DMS 273 (cell line): Measurements from ENCODE around the gene IL23R.
"Not testable (repeated sequence)": the region's sequence is repeated elsewhere in the genome, so short reads cannot be mapped to it uniquely, and the experiment has no call there.

ENCODE experiments used
- DNase-seq: peaks from one replicate; lab custom pipeline; 2025; ENCODE audit not compliant: unreplicated experiment; lab: John Stamatoyannopoulos, UW

Gene IL23R

GRCh38 chr1:67166196-67166595 lies at the start of gene IL23R:
Gene IL23R (plus strand): TSS chr1:67166454. CDS start chr1:67168121, 1,667 bp downstream.
- DNase-seq = no peak

- no peak for DNase-seq
Observed at GRCh38 chr1:67118191-67118590, 48.1 kb upstream of the IL23R start.

GRCh38 chr1:67118646-67119045 lies 47.6 kb upstream of the IL23R start:
- DNase-seq = no peak

DNA sequence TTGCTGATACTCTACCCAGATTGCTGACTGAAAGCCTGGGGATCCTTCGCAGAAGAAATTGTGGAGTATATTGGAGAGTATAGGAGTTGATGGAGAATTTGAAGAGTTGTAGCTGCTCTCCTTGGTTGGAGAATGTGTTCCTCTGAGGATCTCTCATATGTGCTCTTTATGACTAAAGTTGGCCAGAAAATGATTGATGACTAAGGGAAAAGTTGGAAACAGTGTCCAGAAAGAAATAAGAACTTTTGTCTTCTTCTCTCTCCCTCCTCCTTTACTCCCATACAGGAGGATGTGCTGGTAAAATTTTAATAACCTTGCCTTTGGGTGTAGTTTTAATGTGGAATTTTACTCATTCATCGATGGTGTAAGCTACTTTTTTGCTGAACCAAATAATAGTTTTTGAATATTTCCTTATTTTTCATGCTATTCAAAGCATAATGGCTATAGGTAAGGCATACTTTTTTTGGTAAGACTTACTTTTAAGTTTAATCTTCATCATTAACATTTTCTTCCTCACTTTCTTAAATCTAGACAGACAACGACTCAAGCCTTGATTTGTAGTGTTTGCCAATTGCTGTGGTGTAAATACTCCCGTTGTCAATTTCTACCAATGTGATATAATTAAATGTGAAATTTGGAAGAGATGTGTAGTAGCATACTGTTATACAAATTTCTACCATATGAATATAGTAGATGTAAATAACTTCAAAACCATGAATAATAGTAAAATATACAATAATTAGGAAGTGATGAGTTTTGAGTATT lies 45.2 kb upstream of the IL23R start:
- DNase-seq = no peak

GRCh38 chr1:67124455-67124854 lies 41.8 kb upstream of the IL23R start:
- no peak for DNase-seq

- no peak for DNase-seq
Observed at GRCh38 chr1:67126111-67126746, 40.0 kb upstream of the IL23R start.

GRCh38 chr1:67126974-67127373 lies 39.3 kb upstream of the IL23R start:
- DNase-seq = no peak

- DNase-seq = peak; percentile 6
Observed at GRCh38 chr1:67130673-67131072, 35.6 kb upstream of the IL23R start.

GRCh38 chr1:67133177-67133576 lies 33.1 kb upstream of the IL23R start:
- no peak for DNase-seq

DNA sequence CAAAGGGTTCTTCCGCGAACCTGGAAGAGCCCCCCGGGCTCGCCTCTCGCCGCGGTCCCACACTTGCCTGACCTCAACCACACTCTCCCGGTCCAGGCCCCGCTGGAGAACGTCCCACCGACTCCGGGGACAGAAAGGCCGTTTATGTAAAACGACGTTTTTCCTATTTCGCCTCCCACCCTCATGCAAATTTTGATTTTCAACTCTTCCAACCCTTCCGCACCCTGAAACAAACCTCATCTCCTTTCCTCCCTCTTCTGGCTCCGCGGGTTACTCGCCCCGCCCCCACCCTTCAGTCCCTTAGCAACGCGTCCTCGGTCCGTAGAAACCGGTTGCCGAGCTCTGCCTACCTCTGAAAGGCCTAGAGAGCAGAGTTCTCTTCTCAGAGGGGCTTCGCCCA lies 31.6 kb upstream of the IL23R start, which contains the start of gene C1orf141:
C1orf141 (minus strand) TSS at position 276 of the 400 bp plus-strand sequence. CDS start 7,730 bp downstream, outside the sequence.
- DNase-seq = no peak

GRCh38 chr1:67135354-67135753 lies 30.9 kb upstream of the IL23R start:
- DNase-seq = no peak

DNA sequence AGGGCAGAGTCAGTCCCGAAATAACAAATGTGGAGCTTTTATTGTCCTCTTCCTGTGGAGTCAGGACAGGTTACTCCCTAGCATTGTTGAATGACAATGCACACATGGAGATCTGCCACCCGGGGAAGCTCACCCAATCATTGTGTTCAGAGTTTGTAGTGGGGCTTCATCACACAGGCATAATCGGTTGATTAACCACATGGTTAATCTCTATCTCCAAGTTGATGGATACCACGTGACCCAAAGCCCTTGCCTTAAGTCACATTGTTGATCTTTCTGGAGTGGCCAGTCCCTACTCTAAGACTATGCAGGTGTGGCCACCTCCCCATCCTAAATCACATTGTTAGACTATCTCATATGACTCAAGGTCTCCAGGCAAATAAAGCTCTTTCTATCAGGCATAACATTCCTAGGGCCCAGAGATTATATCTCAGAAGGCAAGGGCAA lies 28.9 kb upstream of the IL23R start:
- no peak for DNase-seq

DNA sequence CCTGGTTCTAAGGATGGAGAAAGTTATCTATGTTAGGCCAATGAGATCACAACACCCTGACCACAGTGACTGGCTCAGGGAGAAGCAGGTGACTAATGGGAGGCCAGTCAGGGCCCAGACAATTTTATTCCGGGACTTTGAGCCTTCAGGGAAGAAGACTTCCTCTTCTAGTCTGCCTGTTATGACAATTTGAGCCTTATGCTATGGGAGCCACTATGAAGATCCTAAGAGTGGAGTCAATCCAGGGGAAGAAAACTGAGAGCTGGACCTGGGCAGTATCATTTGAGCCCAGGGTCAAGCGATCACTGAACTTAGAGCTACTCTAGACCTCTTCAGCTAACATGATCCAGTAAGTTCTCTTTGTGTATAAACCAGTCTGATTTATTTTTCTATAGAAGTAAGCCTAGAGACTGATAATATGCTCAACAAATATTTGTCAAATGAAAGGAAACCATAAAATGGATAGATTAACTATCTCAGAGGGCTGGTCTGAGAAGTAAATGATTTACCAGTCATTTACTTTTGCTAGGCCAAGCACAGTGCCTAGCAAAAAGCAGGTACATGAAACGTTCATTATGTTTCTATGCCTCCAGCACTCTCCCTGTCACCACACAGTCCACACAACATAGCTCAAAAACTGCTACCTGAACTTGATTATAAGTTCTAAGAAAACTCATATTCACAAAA lies 27.3 kb upstream of the IL23R start:
- no peak for DNase-seq

DNA sequence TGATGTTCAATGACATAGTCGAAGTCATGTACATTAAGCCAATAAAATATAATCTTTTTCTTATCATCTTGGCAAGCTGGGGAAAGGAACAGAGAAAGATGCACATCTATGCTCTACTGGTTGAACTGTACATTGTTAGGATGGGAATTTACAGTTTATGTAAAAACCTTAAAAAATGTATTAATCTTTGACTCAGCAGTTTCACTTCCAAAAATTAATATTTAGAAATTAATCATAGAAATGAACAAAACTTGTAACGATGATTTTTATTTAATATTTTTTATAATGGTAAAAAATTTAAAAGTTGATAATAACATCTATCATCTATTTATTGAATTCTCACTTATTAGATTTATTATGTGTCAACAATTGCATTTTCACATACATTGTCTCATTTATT lies 25.8 kb upstream of the IL23R start:
- no peak for DNase-seq

DNA sequence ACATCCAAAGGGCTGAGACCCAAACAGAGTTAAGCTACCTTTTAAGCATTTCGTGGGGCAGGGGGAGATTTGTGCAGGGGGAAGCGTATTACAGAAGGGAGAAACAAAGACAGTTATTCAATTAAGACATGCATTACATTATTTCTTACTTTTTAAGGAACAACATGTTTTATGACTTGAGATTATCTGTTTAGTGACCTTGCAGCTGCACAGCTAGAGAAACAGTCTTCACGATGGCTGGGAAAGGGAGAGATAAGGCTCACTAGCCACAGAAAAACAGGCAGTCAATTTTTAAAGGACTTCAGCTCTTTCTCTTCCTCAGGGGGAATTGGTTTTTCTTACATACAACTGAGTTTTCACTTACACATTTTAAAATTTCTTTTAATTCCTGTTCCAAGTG lies 24.4 kb upstream of the IL23R start:
- not testable (repeated sequence) for DNase-seq

DNA sequence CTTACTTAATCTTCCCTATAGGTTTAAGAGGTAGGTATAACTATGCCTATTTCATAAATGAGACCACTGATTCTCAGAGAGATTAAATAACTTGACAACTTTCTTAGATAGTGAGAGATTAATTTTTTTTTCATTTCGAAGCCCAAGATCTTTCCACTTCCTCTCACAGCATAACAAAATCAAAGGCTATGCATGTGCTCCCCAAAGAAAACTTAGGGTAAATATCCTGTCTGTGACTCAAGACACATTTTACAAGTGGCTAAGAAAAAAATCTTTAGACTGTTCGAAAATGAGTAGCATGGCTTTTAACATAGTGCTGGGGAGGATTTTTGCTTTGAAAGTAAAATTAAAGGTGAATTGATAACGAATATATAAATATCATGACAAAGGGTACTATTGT lies 23.3 kb upstream of the IL23R start:
- DNase-seq = no peak

DNA sequence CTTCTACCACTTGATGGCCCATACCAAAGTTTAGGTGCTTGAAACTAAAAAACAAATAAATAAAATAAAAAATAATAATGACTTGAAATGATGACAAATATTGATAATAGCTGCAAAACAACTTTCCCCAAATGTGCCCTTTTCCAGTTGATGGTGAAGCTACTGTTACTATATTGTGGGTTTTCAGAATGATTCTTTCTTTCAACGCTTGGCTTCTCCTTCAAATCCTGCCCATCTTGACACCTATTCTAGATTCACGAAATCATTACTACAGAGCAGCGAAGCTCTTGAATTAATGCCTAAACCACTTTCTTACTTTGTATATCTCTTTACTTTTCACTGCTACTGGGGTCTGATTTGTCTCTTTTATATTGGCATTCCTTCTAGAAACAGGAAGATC lies 22.3 kb upstream of the IL23R start:
- no peak for DNase-seq

DNA sequence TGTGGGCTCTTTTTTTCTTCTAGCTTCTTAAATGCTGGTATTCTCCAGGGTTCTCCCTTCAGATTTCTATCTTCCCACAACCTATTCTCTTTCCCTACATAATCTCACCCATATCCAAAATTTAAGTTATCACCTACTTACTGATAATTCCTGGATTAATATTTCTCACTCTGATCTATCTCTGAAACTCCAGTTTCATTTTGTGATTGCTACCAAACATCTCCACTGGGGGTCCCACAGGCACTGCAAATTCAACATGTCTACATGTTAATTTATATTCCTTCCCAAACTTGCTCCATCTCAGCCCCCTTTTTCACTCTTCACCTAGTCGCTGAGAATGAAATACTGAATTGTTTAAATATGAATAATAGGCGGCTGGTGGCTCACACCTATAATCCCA lies 21.6 kb upstream of the IL23R start:
- peak; percentile 23 for DNase-seq

- DNase-seq = no peak
Observed at GRCh38 chr1:67146101-67146500, 20.2 kb upstream of the IL23R start.

DNA sequence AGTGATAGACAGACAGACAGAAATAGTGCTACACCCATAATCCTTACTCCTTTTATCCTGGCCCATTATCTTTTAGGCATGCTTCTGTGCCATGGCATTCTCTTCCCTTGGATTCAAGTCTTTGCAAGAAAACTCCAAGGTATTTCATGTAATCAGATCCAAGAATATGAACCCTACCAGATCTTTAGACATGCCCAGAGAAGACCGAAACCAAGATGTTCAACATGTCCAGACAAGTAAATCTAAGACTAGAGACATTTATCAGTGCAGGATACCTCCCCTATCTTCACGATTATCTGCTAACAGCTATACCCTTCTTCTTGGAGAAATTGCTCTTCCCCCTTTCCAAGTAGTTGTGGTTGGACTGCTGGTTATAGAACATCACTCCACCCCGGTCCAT lies 19.7 kb upstream of the IL23R start:
- DNase-seq = no peak

GRCh38 chr1:67147973-67148372 lies 18.3 kb upstream of the IL23R start:
- DNase-seq = not testable (repeated sequence)
